WTC11 (cell line): Measurements from ENCODE around the gene EVA1A. TPM values are rescaled to one million over a fixed set of nuclear protein-coding genes. Genes with fewer than 3 reads are reported as not detected.

Source experiments
- ATAC-seq: fragments of 200-7000 bp; cut with Tn5 transposase; 2 replicates; pipeline ENCODE4 v1.10.0; 2021; ENCODE audit warnings: mild to moderate bottlenecking, moderate library complexity
- CTCF ChIA-PET: fragments of 300-600 bp; sonication (Branson Sonifier 250); formaldehyde crosslinking; loops from one replicate; lab custom pipeline; 2021; ENCODE audit warnings: antibody characterized with exemption; lab: Charles Lee
- POLR2A ChIA-PET: fragments of 350-600 bp; sonication (Branson Sonifier 250); formaldehyde crosslinking; loops from one replicate; lab custom pipeline; 2021; ENCODE audit warnings: antibody characterized with exemption; lab: Charles Lee
- DNase-seq: peaks from one replicate; pipeline ENCODE4 v3.0.0; 2021; ENCODE audit warnings: low spot score
- H3K27ac Mint-ChIP-seq: 2 replicates; pipeline ENCODE4 v1.8.0; 2021; ENCODE audit warnings: mixed read lengths
- H3K27me3 Mint-ChIP-seq: 2 replicates; pipeline ENCODE4 v1.8.0; 2021; ENCODE audit warnings: low read depth, mild to moderate bottlenecking, moderate library complexity, mixed read lengths
- H3K36me3 Mint-ChIP-seq: 2 replicates; pipeline ENCODE4 v1.8.0; 2021; ENCODE audit warnings: mixed read lengths
- H3K4me1 Mint-ChIP-seq: 2 replicates; pipeline ENCODE4 v1.8.0; 2022; ENCODE audit warnings: mixed read lengths
- H3K4me3 Mint-ChIP-seq: 2 replicates; pipeline ENCODE4 v1.8.0; 2021; ENCODE audit warnings: mild to moderate bottlenecking, moderate library complexity, mixed read lengths
- H3K9me3 Mint-ChIP-seq: 2 replicates; pipeline ENCODE4 v1.8.0; 2021; ENCODE audit warnings: mixed read lengths
- ATF3 ChIP-seq: sonication (generic); formaldehyde crosslinking; conservative IDR thresholded peaks from 2 replicates; pipeline ENCODE4 v1.8.1; 2022; ENCODE audit warnings: mild to moderate bottlenecking, missing genetic modification reagents
- CDX4 ChIP-seq: fragments of 250-450 bp; sonication (Bioruptor Pico); IDR thresholded peaks from 2 replicates; pipeline ENCODE4 v1.9.0; 2021; ENCODE audit warnings: moderate library complexity, mild to moderate bottlenecking, inconsistent platforms, borderline replicate concordance
- CREM ChIP-seq: sonication (generic); formaldehyde crosslinking; IDR thresholded peaks from 2 replicates; pipeline ENCODE4 v1.8.1; 2022; ENCODE audit warnings: mild to moderate bottlenecking, missing genetic modification reagents, moderate library complexity
- ETV6 ChIP-seq: sonication (generic); formaldehyde crosslinking; IDR thresholded peaks from 2 replicates; pipeline ENCODE4 v1.8.1; 2022; ENCODE audit warnings: mild to moderate bottlenecking, missing genetic modification reagents
- FOXJ3 ChIP-seq: sonication (generic); formaldehyde crosslinking; IDR thresholded peaks from 2 replicates; pipeline ENCODE4 v1.9.0; 2021; ENCODE audit warnings: missing genetic modification reagents, mild to moderate bottlenecking, borderline replicate concordance
- FOXP1 ChIP-seq: sonication (generic); formaldehyde crosslinking; IDR thresholded peaks from 2 replicates; pipeline ENCODE4 v1.8.0; 2022; ENCODE audit warnings: missing genetic modification reagents, mild to moderate bottlenecking, moderate library complexity, borderline replicate concordance
- GRHL2 ChIP-seq: fragments of 250-450 bp; sonication (Bioruptor Pico); IDR thresholded peaks from 2 replicates; pipeline ENCODE4 v1.8.0; 2022; ENCODE audit warnings: mild to moderate bottlenecking, moderate library complexity; ENCODE audit not compliant: insufficient replicate concordance, severe bottlenecking
- HMGA2 ChIP-seq: fragments of 250-450 bp; sonication (Bioruptor Pico); IDR thresholded peaks from 2 replicates; pipeline ENCODE4 v1.4.0; 2021; ENCODE audit warnings: mild to moderate bottlenecking, moderate library complexity
- NFYB ChIP-seq: sonication (generic); formaldehyde crosslinking; conservative IDR thresholded peaks from 2 replicates; pipeline ENCODE4 v1.8.0; 2022; ENCODE audit warnings: low read depth, missing genetic modification reagents
- PREB ChIP-seq: sonication (generic); formaldehyde crosslinking; IDR thresholded peaks from 2 replicates; pipeline ENCODE4 v1.8.1; 2022; ENCODE audit warnings: mild to moderate bottlenecking, missing genetic modification reagents, moderate library complexity, borderline replicate concordance
- RELA ChIP-seq: sonication (generic); formaldehyde crosslinking; IDR thresholded peaks from 2 replicates; pipeline ENCODE4 v1.8.1; 2022; ENCODE audit warnings: missing genetic modification reagents, mild to moderate bottlenecking, borderline replicate concordance
- RORB ChIP-seq: fragments of 250-450 bp; sonication (Bioruptor Pico); IDR thresholded peaks from 2 replicates; pipeline ENCODE4 v1.9.0; 2021; ENCODE audit warnings: mild to moderate bottlenecking
- SMAD3 ChIP-seq: sonication (generic); formaldehyde crosslinking; IDR thresholded peaks from 2 replicates; pipeline ENCODE4 v1.8.0; 2022; ENCODE audit warnings: missing genetic modification reagents, mild to moderate bottlenecking, borderline replicate concordance
- SMAD4 ChIP-seq: sonication (generic); formaldehyde crosslinking; IDR thresholded peaks from 2 replicates; pipeline ENCODE4 v1.8.0; 2022; ENCODE audit warnings: mild to moderate bottlenecking, missing genetic modification reagents
- SP1 ChIP-seq: sonication (generic); formaldehyde crosslinking; conservative IDR thresholded peaks from 2 replicates; pipeline ENCODE4 v1.8.1; 2022; ENCODE audit warnings: missing genetic modification reagents
- TCF7 ChIP-seq: sonication (generic); formaldehyde crosslinking; IDR thresholded peaks from 2 replicates; pipeline ENCODE4 v1.8.0; 2022; ENCODE audit warnings: mild to moderate bottlenecking, low read depth, missing genetic modification reagents, moderate library complexity
- TEAD1 ChIP-seq: sonication (generic); formaldehyde crosslinking; IDR thresholded peaks from 2 replicates; pipeline ENCODE4 v1.8.0; 2022; ENCODE audit warnings: mild to moderate bottlenecking, missing genetic modification reagents
- ZNF263 ChIP-seq: sonication (generic); formaldehyde crosslinking; IDR thresholded peaks from 2 replicates; pipeline ENCODE4 v1.8.1; 2022; ENCODE audit warnings: low read depth, mild to moderate bottlenecking, moderate library complexity, missing genetic modification reagents
- ZNF671 ChIP-seq: fragments of 250-450 bp; sonication (Bioruptor Pico); IDR thresholded peaks from 2 replicates; pipeline ENCODE4 v1.8.0; 2021; ENCODE audit warnings: mild to moderate bottlenecking
- total RNA-seq: library from RNA; stranded (reverse); gene quantifications from 3 replicates; pipeline ENCODE4 v1.2.3, GENCODE V29; 2021
- TF ChIP-seq, protein P1 (sequence below): sonication (generic); formaldehyde crosslinking; IDR thresholded peaks from 2 replicates; pipeline ENCODE4 v1.8.1; 2022; ENCODE audit warnings: low read depth, missing genetic modification reagents, borderline replicate concordance
- TF ChIP-seq, protein P2 (sequence below): sonication (generic); formaldehyde crosslinking; IDR thresholded peaks from 2 replicates; pipeline ENCODE4 v1.8.1; 2023; ENCODE audit warnings: mild to moderate bottlenecking, missing genetic modification reagents
- TF ChIP-seq, protein P3 (sequence below): sonication (generic); formaldehyde crosslinking; IDR thresholded peaks from 2 replicates; pipeline ENCODE4 v1.8.0; 2023; ENCODE audit warnings: missing genetic modification reagents

EVA1A gene
- total RNA-seq, 1 experiment from 2014 or later, result 4.1 TPM

DNA sequence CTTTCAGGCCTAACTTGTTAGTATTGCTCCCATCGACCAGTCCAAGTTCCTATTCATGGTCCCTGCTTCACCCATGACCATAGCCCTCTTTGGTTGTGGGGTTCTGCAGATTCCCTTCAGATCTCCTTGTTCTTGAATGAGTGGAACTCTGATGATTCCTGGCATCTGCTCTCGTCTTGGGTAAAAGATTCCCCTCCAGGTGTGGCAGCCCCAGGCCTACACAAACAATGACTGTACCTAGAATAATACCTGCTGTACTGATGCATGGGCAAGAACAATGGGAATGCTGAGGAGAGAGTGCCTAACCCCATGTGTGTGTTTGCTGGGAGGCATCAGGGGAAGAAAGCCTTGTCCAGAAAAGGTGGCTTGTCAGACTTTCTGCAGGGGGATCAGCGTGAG lies 46.7 kb upstream of the EVA1A start (continued):
- TF ChIP-seq CDX4, result no peak

GRCh38 chr2:75606761-75607399 lies 46.1 kb upstream of the EVA1A start:
- no peaks in the 10 kb centered on the region for H3K36me3 Mint-ChIP-seq
- H3K4me1 Mint-ChIP-seq, result peaks cover 13% of the 10 kb centered on the region
- no peak for ATAC-seq
- H3K27ac Mint-ChIP-seq, result no peak overlapping the region
- peaks cover 7% of the 10 kb centered on the region for H3K9me3 Mint-ChIP-seq
- no peak for DNase-seq
- no peak for TF ChIP-seq RORB (CRISPR knock-in tag)
- TF ChIP-seq CREM (CRISPR knock-in tag), result no peak
- no peak for TF ChIP-seq TEAD1
- TF ChIP-seq SMAD3, result no peak
- TF ChIP-seq GRHL2 (CRISPR knock-in tag), result no peak
- no peak for TF ChIP-seq SP1
- no peak for TF ChIP-seq PREB (CRISPR knock-in tag)
- TF ChIP-seq FOXP1 (CRISPR knock-in tag), result no peak
- no peak for TF ChIP-seq ATF3
- TF ChIP-seq ZNF671 (CRISPR knock-in tag), result no peak
- TF ChIP-seq ZNF263 (CRISPR knock-in tag), result no peak
- no peak for TF ChIP-seq NFYB (CRISPR knock-in tag)
- no peak for TF ChIP-seq CDX4
- TF ChIP-seq, protein P1, sequence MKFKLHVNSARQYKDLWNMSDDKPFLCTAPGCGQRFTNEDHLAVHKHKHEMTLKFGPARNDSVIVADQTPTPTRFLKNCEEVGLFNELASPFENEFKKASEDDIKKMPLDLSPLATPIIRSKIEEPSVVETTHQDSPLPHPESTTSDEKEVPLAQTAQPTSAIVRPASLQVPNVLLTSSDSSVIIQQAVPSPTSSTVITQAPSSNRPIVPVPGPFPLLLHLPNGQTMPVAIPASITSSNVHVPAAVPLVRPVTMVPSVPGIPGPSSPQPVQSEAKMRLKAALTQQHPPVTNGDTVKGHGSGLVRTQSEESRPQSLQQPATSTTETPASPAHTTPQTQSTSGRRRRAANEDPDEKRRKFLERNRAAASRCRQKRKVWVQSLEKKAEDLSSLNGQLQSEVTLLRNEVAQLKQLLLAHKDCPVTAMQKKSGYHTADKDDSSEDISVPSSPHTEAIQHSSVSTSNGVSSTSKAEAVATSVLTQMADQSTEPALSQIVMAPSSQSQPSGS (CRISPR knock-in tag), result no peak
- TF ChIP-seq, all 79 proteins: peak for 0
- ChIA-PET CTCF (interaction anchor here (1.2 to 2.4 kb wide), 6 partner anchors 21 to 144 kb away, joined by 4 to 10 read pairs (median 7); partner anchors contain the start of gene EVA1A), POLR2A (no interaction called here)
- H3K4me3 Mint-ChIP-seq, result no peak overlapping the region
- H3K27me3 Mint-ChIP-seq, result peaks cover 16% of the 10 kb centered on the region

DNA sequence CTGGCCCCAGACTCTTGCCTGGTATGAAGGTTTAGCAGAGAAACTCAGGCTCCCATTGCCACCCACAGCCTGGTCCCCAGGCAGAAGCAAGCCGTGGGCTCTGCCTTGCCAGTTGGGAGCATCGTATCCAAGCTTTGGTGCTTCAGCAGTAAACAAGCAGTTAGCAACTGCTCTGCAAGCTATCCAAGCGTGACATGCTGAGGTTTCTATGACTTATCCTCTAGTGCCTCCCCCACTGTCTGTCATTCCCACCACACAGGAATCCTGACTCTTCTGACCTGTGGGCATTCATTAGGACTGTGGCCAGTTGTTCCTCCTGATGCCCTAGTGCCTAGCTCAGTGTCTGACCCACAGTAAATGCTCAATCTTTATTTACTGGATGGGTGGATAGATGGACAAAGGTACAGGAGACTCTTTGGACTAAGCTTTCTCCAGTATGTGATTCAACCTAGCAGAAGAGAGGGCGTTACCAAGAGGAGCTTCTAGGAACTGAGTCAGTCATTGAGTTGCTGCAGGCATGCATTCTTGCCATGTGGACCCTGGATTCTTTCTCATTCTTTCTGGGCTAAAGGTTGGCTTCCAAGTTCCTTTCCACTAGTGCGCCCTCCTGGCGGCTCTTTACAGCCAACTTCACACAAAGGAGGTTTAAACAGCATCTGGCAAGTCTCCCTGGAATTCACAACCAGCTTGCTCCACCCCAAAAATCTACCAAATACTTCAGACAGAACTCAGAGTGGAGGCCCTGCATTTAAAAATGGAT lies 45.2 kb upstream of the EVA1A start:
- Mint-ChIP-seq H3K36me3 (no peaks in the 10 kb centered on the region), H3K27ac (no peak overlapping the region)
- TF ChIP-seq SMAD4 (CRISPR knock-in tag) (no peak), NFYB (CRISPR knock-in tag) (no peak), SMAD3 (no peak), ETV6 (CRISPR knock-in tag) (no peak), RELA (CRISPR knock-in tag) (no peak), HMGA2 (CRISPR knock-in tag) (no peak), TCF7 (no peak), FOXJ3 (no peak)
- TF ChIP-seq, protein P2, sequence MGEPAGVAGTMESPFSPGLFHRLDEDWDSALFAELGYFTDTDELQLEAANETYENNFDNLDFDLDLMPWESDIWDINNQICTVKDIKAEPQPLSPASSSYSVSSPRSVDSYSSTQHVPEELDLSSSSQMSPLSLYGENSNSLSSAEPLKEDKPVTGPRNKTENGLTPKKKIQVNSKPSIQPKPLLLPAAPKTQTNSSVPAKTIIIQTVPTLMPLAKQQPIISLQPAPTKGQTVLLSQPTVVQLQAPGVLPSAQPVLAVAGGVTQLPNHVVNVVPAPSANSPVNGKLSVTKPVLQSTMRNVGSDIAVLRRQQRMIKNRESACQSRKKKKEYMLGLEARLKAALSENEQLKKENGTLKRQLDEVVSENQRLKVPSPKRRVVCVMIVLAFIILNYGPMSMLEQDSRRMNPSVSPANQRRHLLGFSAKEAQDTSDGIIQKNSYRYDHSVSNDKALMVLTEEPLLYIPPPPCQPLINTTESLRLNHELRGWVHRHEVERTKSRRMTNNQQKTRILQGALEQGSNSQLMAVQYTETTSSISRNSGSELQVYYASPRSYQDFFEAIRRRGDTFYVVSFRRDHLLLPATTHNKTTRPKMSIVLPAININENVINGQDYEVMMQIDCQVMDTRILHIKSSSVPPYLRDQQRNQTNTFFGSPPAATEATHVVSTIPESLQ (CRISPR knock-in tag), result no peak
- TF ChIP-seq, protein P1 (CRISPR knock-in tag), result no peak
- TF ChIP-seq, protein P3, sequence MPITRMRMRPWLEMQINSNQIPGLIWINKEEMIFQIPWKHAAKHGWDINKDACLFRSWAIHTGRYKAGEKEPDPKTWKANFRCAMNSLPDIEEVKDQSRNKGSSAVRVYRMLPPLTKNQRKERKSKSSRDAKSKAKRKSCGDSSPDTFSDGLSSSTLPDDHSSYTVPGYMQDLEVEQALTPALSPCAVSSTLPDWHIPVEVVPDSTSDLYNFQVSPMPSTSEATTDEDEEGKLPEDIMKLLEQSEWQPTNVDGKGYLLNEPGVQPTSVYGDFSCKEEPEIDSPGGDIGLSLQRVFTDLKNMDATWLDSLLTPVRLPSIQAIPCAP (CRISPR knock-in tag), result no peak

More for the DNA sequence above, 45.2 kb upstream of the EVA1A start:
- Mint-ChIP-seq H3K9me3 (peaks cover 5% of the 10 kb centered on the region; the same call in 1 of the 2 replicates), H3K27me3 (peaks cover 16% of the 10 kb centered on the region), H3K4me1 (peaks cover 13% of the 10 kb centered on the region), H3K4me3 (no peak overlapping the region)
- ATAC-seq, result peak; percentile 27
- ChIA-PET CTCF (interaction anchor here (0.7 to 2.4 kb wide), 9 partner anchors 22 to 143 kb away, joined by 3 to 10 read pairs (median 4); partner anchors contain the start of gene EVA1A), POLR2A (no interaction called here)
- DNase-seq, result no peak
